ENCODE measurements around the gene LRP1B.
"Not testable (repeated sequence)": the region's sequence is repeated elsewhere in the genome, so short reads cannot be mapped to it uniquely, and the experiment has no call there.

The LRP1B gene

GRCh38 chr2:140589696-140590095 is 1541.1 kb downstream of the LRP1B start:
- Mint-ChIP-seq H3K4me1 (ENCODE audit: low read depth) (no peaks in the 10 kb centered on the region), H3K9me3 (peaks cover 16% of the 10 kb centered on the region), H3K36me3 (ENCODE audit: low read depth) (no peaks in the 10 kb centered on the region), H3K27me3 (ENCODE audit: low read depth) (no peaks in the 10 kb centered on the region), H3K27ac (no peak overlapping the region), H3K4me3 (no peak overlapping the region)
- no peak for DNase-seq (ENCODE audit: low spot score)

- peaks cover 16% of the 10 kb centered on the region for H3K9me3 Mint-ChIP-seq
- DNase-seq (ENCODE audit: low spot score), result no peak
- H3K27ac Mint-ChIP-seq, result no peak overlapping the region
- no peaks in the 10 kb centered on the region for H3K36me3 Mint-ChIP-seq (ENCODE audit: low read depth)
- H3K4me1 Mint-ChIP-seq (ENCODE audit: low read depth), result no peaks in the 10 kb centered on the region
- H3K4me3 Mint-ChIP-seq, result no peak overlapping the region
- H3K27me3 Mint-ChIP-seq (ENCODE audit: low read depth), result no peaks in the 10 kb centered on the region
These were observed 1541.5 kb downstream of the LRP1B start for GRCh38 chr2:140589273-140589672.

GRCh38 chr2:140586379-140586778 is 1544.4 kb downstream of the LRP1B start:
- no peak for DNase-seq (ENCODE audit: low spot score)
- H3K27ac Mint-ChIP-seq, result no peak overlapping the region
- peaks cover 10% of the 10 kb centered on the region for H3K9me3 Mint-ChIP-seq
- no peaks in the 10 kb centered on the region for H3K36me3 Mint-ChIP-seq (ENCODE audit: low read depth)
- no peaks in the 10 kb centered on the region for H3K27me3 Mint-ChIP-seq (ENCODE audit: low read depth)
- no peak overlapping the region for H3K4me3 Mint-ChIP-seq
- H3K4me1 Mint-ChIP-seq (ENCODE audit: low read depth), result no peaks in the 10 kb centered on the region

- peaks cover 12% of the 10 kb centered on the region for H3K9me3 Mint-ChIP-seq
- no peak overlapping the region for H3K27ac Mint-ChIP-seq
- no peaks in the 10 kb centered on the region for H3K4me1 Mint-ChIP-seq (ENCODE audit: low read depth)
- DNase-seq (ENCODE audit: low spot score), result no peak
- H3K27me3 Mint-ChIP-seq (ENCODE audit: low read depth), result no peaks in the 10 kb centered on the region
- no peak overlapping the region for H3K4me3 Mint-ChIP-seq
- H3K36me3 Mint-ChIP-seq (ENCODE audit: low read depth), result no peaks in the 10 kb centered on the region
These were observed 1545.8 kb downstream of the LRP1B start for GRCh38 chr2:140585016-140585415.

- Mint-ChIP-seq H3K4me1 (ENCODE audit: low read depth) (no peaks in the 10 kb centered on the region), H3K9me3 (peaks cover 12% of the 10 kb centered on the region), H3K4me3 (no peak overlapping the region), H3K36me3 (ENCODE audit: low read depth) (no peaks in the 10 kb centered on the region), H3K27me3 (ENCODE audit: low read depth) (no peaks in the 10 kb centered on the region), H3K27ac (no peak overlapping the region)
- DNase-seq (ENCODE audit: low spot score), result no peak
These were observed 1546.3 kb downstream of the LRP1B start for GRCh38 chr2:140584471-140584870.

GRCh38 chr2:140580532-140581151 is 1550.2 kb downstream of the LRP1B start:
- Mint-ChIP-seq H3K4me1 (ENCODE audit: low read depth) (no peaks in the 10 kb centered on the region), H3K9me3 (peaks cover 14% of the 10 kb centered on the region), H3K27ac (no peak overlapping the region), H3K27me3 (ENCODE audit: low read depth) (no peaks in the 10 kb centered on the region), H3K4me3 (no peak overlapping the region), H3K36me3 (ENCODE audit: low read depth) (no peaks in the 10 kb centered on the region)
- no peak for DNase-seq (ENCODE audit: low spot score)

GRCh38 chr2:140577453-140577852 is 1553.4 kb downstream of the LRP1B start:
- Mint-ChIP-seq H3K4me1 (ENCODE audit: low read depth) (no peaks in the 10 kb centered on the region), H3K4me3 (no peak overlapping the region), H3K27ac (no peak overlapping the region)

GRCh38 chr2:140567734-140568133 is 1563.1 kb downstream of the LRP1B start:
- Mint-ChIP-seq H3K36me3 (ENCODE audit: low read depth) (no peaks in the 10 kb centered on the region), H3K27me3 (ENCODE audit: low read depth) (no peaks in the 10 kb centered on the region), H3K4me1 (ENCODE audit: low read depth) (no peaks in the 10 kb centered on the region), H3K4me3 (no peak overlapping the region), H3K27ac (no peak overlapping the region), H3K9me3 (peaks cover 21% of the 10 kb centered on the region)
- DNase-seq (ENCODE audit: low spot score), result no peak

More at GRCh38 chr2:140577453-140577852, 1553.4 kb downstream of the LRP1B start:
- H3K27me3 Mint-ChIP-seq (ENCODE audit: low read depth), result no peaks in the 10 kb centered on the region
- H3K36me3 Mint-ChIP-seq (ENCODE audit: low read depth), result no peaks in the 10 kb centered on the region
- peaks cover 14% of the 10 kb centered on the region for H3K9me3 Mint-ChIP-seq
- DNase-seq (ENCODE audit: low spot score), result no peak

GRCh38 chr2:140565756-140566155 is 1565.1 kb downstream of the LRP1B start:
- no peak for DNase-seq (ENCODE audit: low spot score)
- Mint-ChIP-seq H3K36me3 (ENCODE audit: low read depth) (no peaks in the 10 kb centered on the region), H3K4me1 (ENCODE audit: low read depth) (no peaks in the 10 kb centered on the region), H3K27ac (no peak overlapping the region), H3K27me3 (ENCODE audit: low read depth) (no peaks in the 10 kb centered on the region), H3K4me3 (no peak overlapping the region), H3K9me3 (peaks cover 21% of the 10 kb centered on the region)

GRCh38 chr2:140555701-140556100 is 1575.1 kb downstream of the LRP1B start:
- H3K4me1 Mint-ChIP-seq (ENCODE audit: low read depth), result no peaks in the 10 kb centered on the region
- DNase-seq (ENCODE audit: low spot score), result no peak
- H3K4me3 Mint-ChIP-seq, result no peak overlapping the region
- no peaks in the 10 kb centered on the region for H3K27me3 Mint-ChIP-seq (ENCODE audit: low read depth)
- peaks cover 14% of the 10 kb centered on the region for H3K9me3 Mint-ChIP-seq
- no peaks in the 10 kb centered on the region for H3K36me3 Mint-ChIP-seq (ENCODE audit: low read depth)
- no peak overlapping the region for H3K27ac Mint-ChIP-seq

- H3K4me1 Mint-ChIP-seq (ENCODE audit: low read depth), result no peaks in the 10 kb centered on the region
- peaks cover 15% of the 10 kb centered on the region for H3K9me3 Mint-ChIP-seq
- DNase-seq (ENCODE audit: low spot score), result no peak
- no peak overlapping the region for H3K4me3 Mint-ChIP-seq
- no peaks in the 10 kb centered on the region for H3K36me3 Mint-ChIP-seq (ENCODE audit: low read depth)
- no peak overlapping the region for H3K27ac Mint-ChIP-seq
- no peaks in the 10 kb centered on the region for H3K27me3 Mint-ChIP-seq (ENCODE audit: low read depth)
These were observed 1578.2 kb downstream of the LRP1B start for GRCh38 chr2:140552634-140553033.

GRCh38 chr2:140551287-140551686 is 1579.5 kb downstream of the LRP1B start:
- Mint-ChIP-seq H3K9me3 (peaks cover 15% of the 10 kb centered on the region), H3K27ac (no peak overlapping the region), H3K4me3 (no peak overlapping the region), H3K36me3 (ENCODE audit: low read depth) (no peaks in the 10 kb centered on the region), H3K27me3 (ENCODE audit: low read depth) (no peaks in the 10 kb centered on the region), H3K4me1 (ENCODE audit: low read depth) (no peaks in the 10 kb centered on the region)
- no peak for DNase-seq (ENCODE audit: low spot score)

GRCh38 chr2:140550821-140551220 is 1580.0 kb downstream of the LRP1B start:
- Mint-ChIP-seq H3K4me3 (no peak overlapping the region), H3K36me3 (ENCODE audit: low read depth) (no peaks in the 10 kb centered on the region), H3K4me1 (ENCODE audit: low read depth) (no peaks in the 10 kb centered on the region), H3K9me3 (peaks cover 20% of the 10 kb centered on the region), H3K27me3 (ENCODE audit: low read depth) (no peaks in the 10 kb centered on the region), H3K27ac (no peak overlapping the region)
- no peak for DNase-seq (ENCODE audit: low spot score)

GRCh38 chr2:140544769-140545168 is 1586.0 kb downstream of the LRP1B start:
- DNase-seq (ENCODE audit: low spot score); H3K4me3 Mint-ChIP-seq; H3K27ac Mint-ChIP-seq; H3K36me3 Mint-ChIP-seq (ENCODE audit: low read depth); H3K4me1 Mint-ChIP-seq (ENCODE audit: low read depth); H3K27me3 Mint-ChIP-seq (ENCODE audit: low read depth): not testable (repeated sequence)
- H3K9me3 Mint-ChIP-seq, result peaks cover 20% of the 10 kb centered on the region

GRCh38 chr2:140542627-140543026 is 1588.2 kb downstream of the LRP1B start:
- Mint-ChIP-seq H3K27me3 (ENCODE audit: low read depth) (no peaks in the 10 kb centered on the region), H3K9me3 (peaks cover 28% of the 10 kb centered on the region), H3K36me3 (ENCODE audit: low read depth) (no peaks in the 10 kb centered on the region), H3K27ac (no peak overlapping the region), H3K4me3 (no peak overlapping the region), H3K4me1 (ENCODE audit: low read depth) (no peaks in the 10 kb centered on the region)
- no peak for DNase-seq (ENCODE audit: low spot score)
